IMR-90 (cell line): ENCODE data around the gene STING1. TPM values are rescaled to one million over a fixed set of nuclear protein-coding genes. Genes with fewer than 3 reads are reported as not detected.

ENCODE experiments used
- ATAC-seq: fragments of 200-7000 bp; cut with Tn5 transposase; 2 replicates; pipeline ENCODE4 v1.9.1; 2020; ENCODE audit warnings: low read depth, mild to moderate bottlenecking, moderate library complexity
- BruUV-seq: library from RNA; stranded (reverse); fragments of 400-500 nt; replicated peaks from 2 replicates; lab custom pipeline; 2021; lab: Mats Ljungman, UMichigan
- CTCF ChIA-PET: fragments of 300-600 bp; formaldehyde crosslinking; extraction: SDS; loops from one replicate; lab custom pipeline; 2021; ENCODE audit warnings: antibody characterized with exemption; lab: Yijun Ruan, JAX
- POLR2A ChIA-PET: fragments of 300-600 bp; sonication (Branson Sonifier 250); formaldehyde crosslinking; loops from one replicate; lab custom pipeline; 2022; ENCODE audit warnings: antibody characterized with exemption; ENCODE audit not compliant: unreplicated experiment; lab: Charles Lee
- DNase-seq: peaks from one replicate; pipeline ENCODE4 v3.0.0; 2013
- H2AFZ ChIP-seq: replicated peaks from 2 replicates; pipeline ENCODE3; 2013; ENCODE audit warnings: low read length, mild to moderate bottlenecking; ENCODE audit not compliant: poor library complexity
- H2AK5ac ChIP-seq: 2 replicates; pipeline ENCODE4 v1.6.1; 2013; ENCODE audit warnings: low read depth, low read length, inconsistent platforms
- H2AK9ac ChIP-seq: replicated peaks from 2 replicates; pipeline ENCODE3; 2013; ENCODE audit warnings: mild to moderate bottlenecking, low read depth, low read length, moderate library complexity; ENCODE audit not compliant: poor library complexity
- H2BK120ac ChIP-seq: 2 replicates; pipeline ENCODE4 v1.6.1; 2013; ENCODE audit warnings: low read depth, low read length, inconsistent platforms
- H2BK15ac ChIP-seq: 3 replicates; pipeline ENCODE4 v1.6.1; 2013; ENCODE audit warnings: low read depth, low read length, inconsistent platforms
- H2BK20ac ChIP-seq: 2 replicates; pipeline ENCODE4 v1.6.1; 2013; ENCODE audit warnings: low read depth, mild to moderate bottlenecking, inconsistent platforms, low read length, moderate library complexity
- H2BK5ac ChIP-seq: 2 replicates; pipeline ENCODE4 v1.6.1; 2013; ENCODE audit warnings: mild to moderate bottlenecking, low read depth, low read length, inconsistent platforms; ENCODE audit not compliant: poor library complexity, severe bottlenecking
- H3K14ac ChIP-seq: replicated peaks from 2 replicates; pipeline ENCODE4 v1.6.1; 2013; ENCODE audit warnings: low read depth, low read length, inconsistent platforms
- H3K18ac ChIP-seq: 2 replicates; pipeline ENCODE4 v1.6.1; 2013; ENCODE audit warnings: low read depth, low read length, control low read depth
- H3K23ac ChIP-seq: 2 replicates; pipeline ENCODE4 v1.6.1; 2013; ENCODE audit warnings: low read depth, low read length, inconsistent platforms
- H3K27ac ChIP-seq: 2 replicates; pipeline ENCODE4 v1.5.1; 2013; ENCODE audit warnings: mild to moderate bottlenecking, control low read depth, low read length; ENCODE audit not compliant: insufficient read depth
- H3K27me3 ChIP-seq: 2 replicates; pipeline ENCODE4 v1.6.1; 2013; ENCODE audit warnings: low read length; ENCODE audit not compliant: control insufficient read depth, insufficient read depth
- H3K36me3 ChIP-seq: 2 replicates; pipeline ENCODE4 v1.6.1; 2013; ENCODE audit warnings: low read length, mixed read lengths; ENCODE audit not compliant: control insufficient read depth, insufficient read depth
- H3K4ac ChIP-seq: 2 replicates; pipeline ENCODE4 v1.6.1; 2013; ENCODE audit warnings: low read depth, low read length, inconsistent platforms
- H3K4me1 ChIP-seq: 2 replicates; pipeline ENCODE4 v1.6.1; 2013; ENCODE audit warnings: low read length, mixed read lengths; ENCODE audit not compliant: control insufficient read depth, insufficient read depth
- H3K4me2 ChIP-seq: 2 replicates; pipeline ENCODE4 v1.6.1; 2013; ENCODE audit warnings: low read depth, mild to moderate bottlenecking, control low read depth, low read length, moderate library complexity
- H3K4me3 ChIP-seq: 2 replicates; pipeline ENCODE4 v1.5.1; 2013; ENCODE audit warnings: low read depth, mild to moderate bottlenecking, control low read depth, low read length, moderate library complexity; ENCODE audit not compliant: insufficient read depth
- H3K56ac ChIP-seq: 2 replicates; pipeline ENCODE4 v1.6.1; 2013; ENCODE audit warnings: low read length, inconsistent platforms; ENCODE audit not compliant: insufficient read depth; ENCODE audit errors: extremely low read depth
- H3K79me1 ChIP-seq, 2 experiments: 2 replicates each; pipeline ENCODE4 v1.6.1; 2013; ENCODE audit warnings: low read length in 2 of 2, inconsistent platforms in 1 of 2, low read depth in 1 of 2
- H3K9ac ChIP-seq: 2 replicates; pipeline ENCODE4 v1.6.1; 2013; ENCODE audit warnings: low read depth, low read length, control low read depth
- H3K9me1 ChIP-seq: 2 replicates; pipeline ENCODE4 v1.6.1; 2013; ENCODE audit warnings: low read length, inconsistent platforms; ENCODE audit not compliant: insufficient read depth
- H3K9me3 ChIP-seq: 2 replicates; pipeline ENCODE4 v1.6.1; 2013; ENCODE audit warnings: low read length; ENCODE audit not compliant: control insufficient read depth, insufficient read depth
- H4K20me1 ChIP-seq: 2 replicates; pipeline ENCODE4 v1.6.1; 2013; ENCODE audit warnings: low read length, inconsistent platforms; ENCODE audit not compliant: insufficient read depth
- H4K5ac ChIP-seq: 2 replicates; pipeline ENCODE4 v1.6.1; 2013; ENCODE audit warnings: mild to moderate bottlenecking, low read depth, low read length, control low read depth
- H4K8ac ChIP-seq, 2 experiments: 2 replicates each; pipeline ENCODE4 v1.6.1; 2013; ENCODE audit warnings: low read depth in 2 of 2, low read length in 2 of 2, control low read depth in 1 of 2, inconsistent platforms in 1 of 2
- H4K91ac ChIP-seq: 2 replicates; pipeline ENCODE4 v1.6.1; 2013; ENCODE audit warnings: low read depth, low read length, inconsistent platforms; ENCODE audit not compliant: insufficient read depth
- BHLHE40 ChIP-seq: fragments of 150-350 bp; IDR thresholded peaks from 2 replicates; pipeline ENCODE4 v1.6.1; 2016; ENCODE audit warnings: mild to moderate bottlenecking, low read depth, low read length
- CEBPB ChIP-seq: IDR thresholded peaks from 2 replicates; pipeline ENCODE4 v1.6.1; 2012; ENCODE audit warnings: low read depth, low read length, improper control_type of control experiment
- CHD1 ChIP-seq: IDR thresholded peaks from 2 replicates; pipeline ENCODE4 v1.6.1; 2012; ENCODE audit warnings: low read depth, low read length, improper control_type of control experiment
- FOS ChIP-seq: fragments of 150-350 bp; IDR thresholded peaks from 2 replicates; pipeline ENCODE4 v1.6.1; 2016; ENCODE audit warnings: low read depth, low read length
- MAFK ChIP-seq: IDR thresholded peaks from 2 replicates; pipeline ENCODE4 v1.6.1; 2012; ENCODE audit warnings: low read depth, low read length, improper control_type of control experiment
- MAZ ChIP-seq: IDR thresholded peaks from 2 replicates; pipeline ENCODE4 v1.6.1; 2012; ENCODE audit warnings: low read depth, mild to moderate bottlenecking, low read length, improper control_type of control experiment, moderate library complexity, borderline replicate concordance
- MXI1 ChIP-seq: IDR thresholded peaks from 2 replicates; pipeline ENCODE4 v1.6.1; 2012; ENCODE audit warnings: low read depth, mild to moderate bottlenecking, low read length, moderate library complexity, borderline replicate concordance
- NFE2L2 ChIP-seq: fragments of 150-350 bp; IDR thresholded peaks from 2 replicates; pipeline ENCODE4 v1.6.1; 2016; ENCODE audit warnings: low read depth, mild to moderate bottlenecking, low read length
- POLR2A ChIP-seq: IDR thresholded peaks from 2 replicates; pipeline ENCODE4 v1.6.1; 2012; ENCODE audit warnings: mild to moderate bottlenecking, low read depth, low read length
- RAD21 ChIP-seq: IDR thresholded peaks from 2 replicates; pipeline ENCODE4 v1.6.1; 2012; ENCODE audit warnings: low read length, improper control_type of control experiment
- RCOR1 ChIP-seq: IDR thresholded peaks from 2 replicates; pipeline ENCODE4 v1.6.1; 2012; ENCODE audit warnings: mild to moderate bottlenecking, low read length, improper control_type of control experiment; ENCODE audit not compliant: insufficient replicate concordance
- RFX5 ChIP-seq: IDR thresholded peaks from 2 replicates; pipeline ENCODE4 v1.8.0; 2012; ENCODE audit warnings: low read depth, mild to moderate bottlenecking, low read length, moderate library complexity
- SMC3 ChIP-seq: fragments of 150-350 bp; IDR thresholded peaks from 2 replicates; pipeline ENCODE4 v1.6.1; 2016; ENCODE audit warnings: low read depth, mild to moderate bottlenecking, antibody characterized with exemption, low read length, moderate library complexity
- WGBS, 2 experiments: methylation state at CpG; one replicate each; pipeline versions ENCODE4 v1.1.5 to v1.1.7; 2013; ENCODE audit warnings: missing lambda C conversion rate in 2 of 2; ENCODE audit not compliant: insufficient read length in 1 of 2; ENCODE audit errors: extremely low coverage in 2 of 2; 5-methylcytosine and 5-hydroxymethylcytosine counted together
- dilution Hi-C: fragments of 300-500 bp; cut with HindIII; formaldehyde crosslinking; loops from one replicate; pipeline ENCODE4 v1.14.3; 2018; ENCODE audit warnings: low sequenced_read_pairs; ENCODE audit not compliant: unreplicated experiment
- in situ Hi-C: fragments of 300-500 bp; cut with MboI; formaldehyde crosslinking; loops from 3 replicates; pipeline ENCODE4 v1.14.3; 2019; ENCODE audit warnings: low sequenced_read_pairs, inconsistent platforms, mixed read lengths
- intact Hi-C: fragments of 100-400 bp; cut with micrococcal nuclease; formaldehyde crosslinking; loops from 2 replicates; pipeline ENCODE4 v1.10.0; 2022
- polyA plus RNA-seq, 3 experiments: library from polyadenylated mRNA; depleted of rRNA; stranded (reverse); fragments of >200 nt; gene quantifications; 2 replicates each; pipeline ENCODE4 v1.2.3, GENCODE V29; 2012; ENCODE audit warnings: low replicate concordance in 1 of 3
- total RNA-seq: library from RNA; depleted of rRNA; stranded (reverse); fragments of >200 nt; gene quantifications from 2 replicates; pipeline ENCODE4 v1.2.3, GENCODE V29; 2012
- TF ChIP-seq, protein P1 (sequence below): conservative IDR thresholded peaks from 2 replicates; pipeline ENCODE4 v1.5.1; 2012; ENCODE audit warnings: mild to moderate bottlenecking, low read depth, low read length, improper control_type of control experiment
- TF ChIP-seq, protein P2 (sequence below): fragments of 150-350 bp; IDR thresholded peaks from 2 replicates; pipeline ENCODE4 v1.6.1; 2016; ENCODE audit warnings: low read depth, mild to moderate bottlenecking, low read length, moderate library complexity, borderline replicate concordance
- TF ChIP-seq, protein P3 (sequence below): fragments of 150-350 bp; IDR thresholded peaks from 2 replicates; pipeline ENCODE4 v1.6.1; 2017; ENCODE audit warnings: mild to moderate bottlenecking, antibody characterized with exemption, low read length, low read depth

The STING1 gene
- total and polyA plus RNA-seq, 2 of the 4 experiments (the other 2 are of a cell fraction): 18.6 to 63.5 TPM

DNA sequence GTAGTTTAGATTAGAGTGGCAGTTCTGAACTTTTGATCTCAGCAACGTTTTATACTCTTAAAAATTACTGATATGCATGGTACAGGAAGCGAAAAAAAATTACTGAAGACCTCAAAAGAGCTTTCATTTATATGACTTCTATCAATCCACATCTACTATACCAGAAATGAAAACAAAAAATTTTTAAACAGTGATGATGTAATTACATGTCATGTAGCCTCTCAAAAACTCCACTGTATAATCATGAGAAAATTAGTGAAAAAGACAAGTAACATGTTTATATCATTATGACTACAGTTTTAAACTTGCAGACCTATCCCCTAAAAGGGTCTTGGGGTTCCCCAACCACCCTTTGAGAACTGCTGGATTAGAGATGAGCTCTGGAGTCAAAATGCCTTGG is 52.5 kb downstream of the STING1 start:
- Histone ChIP-seq H3K23ac (no peak overlapping the region), H3K9me3 (no peaks in the 10 kb centered on the region), H2BK5ac (no peak overlapping the region), H3K18ac (no peak overlapping the region), H2BK20ac (no peak overlapping the region), H2AK9ac (no peak overlapping the region), H3K4ac (no peak overlapping the region), H3K4me1 (peaks cover 2% of the 10 kb centered on the region; the same call in 1 of the 2 replicates), H3K56ac (no peak overlapping the region), H2AK5ac (no peak overlapping the region), H2BK15ac (no peak overlapping the region), H3K4me2 (no peak overlapping the region), H4K91ac (no peak overlapping the region), H4K8ac (no peak overlapping the region), H3K14ac (no peak overlapping the region), H3K9ac (no peak overlapping the region), H3K9me1 (0 out of 2 replicates have a peak, but pooled peaks cover 7% of the 10 kb centered on the region), H3K4me3 (no peak overlapping the region), H3K36me3 (peaks cover 17% of the 10 kb centered on the region), H2BK120ac (no peak overlapping the region), H2AFZ (no peak overlapping the region), H3K27ac (no peak overlapping the region), H4K5ac (no peak overlapping the region), H4K20me1 (no peaks in the 10 kb centered on the region), H3K27me3 (no peaks in the 10 kb centered on the region), H3K79me1 (no peaks in the 10 kb centered on the region; a peak in 1 of 4 replicates)
- no TSS peak for BruUV-seq
- intact Hi-C loops: no loop called here
- ChIA-PET CTCF (interaction anchor here (1.0 to 1.8 kb wide), 3 partner anchors 9 to 88 kb away, joined by 4 read pairs; partner anchors contain the start of gene DNAJC18), POLR2A (no interaction called here)
- no CpG with 5 or more reads among the region's 2 CpGs for WGBS, 2 experiments
- dilution Hi-C loops: no loop called here
- ATAC-seq (no peak), DNase-seq (no peak)
- TF ChIP-seq RAD21 (no peak), RCOR1 (no peak), RFX5 (no peak), MAFK (no peak), BHLHE40 (no peak), SMC3 (no peak), POLR2A (no peak), CEBPB (no peak), MAZ (no peak), MXI1 (no peak), FOS (no peak), NFE2L2 (no peak), CHD1 (no peak)
- TF ChIP-seq, protein P1, sequence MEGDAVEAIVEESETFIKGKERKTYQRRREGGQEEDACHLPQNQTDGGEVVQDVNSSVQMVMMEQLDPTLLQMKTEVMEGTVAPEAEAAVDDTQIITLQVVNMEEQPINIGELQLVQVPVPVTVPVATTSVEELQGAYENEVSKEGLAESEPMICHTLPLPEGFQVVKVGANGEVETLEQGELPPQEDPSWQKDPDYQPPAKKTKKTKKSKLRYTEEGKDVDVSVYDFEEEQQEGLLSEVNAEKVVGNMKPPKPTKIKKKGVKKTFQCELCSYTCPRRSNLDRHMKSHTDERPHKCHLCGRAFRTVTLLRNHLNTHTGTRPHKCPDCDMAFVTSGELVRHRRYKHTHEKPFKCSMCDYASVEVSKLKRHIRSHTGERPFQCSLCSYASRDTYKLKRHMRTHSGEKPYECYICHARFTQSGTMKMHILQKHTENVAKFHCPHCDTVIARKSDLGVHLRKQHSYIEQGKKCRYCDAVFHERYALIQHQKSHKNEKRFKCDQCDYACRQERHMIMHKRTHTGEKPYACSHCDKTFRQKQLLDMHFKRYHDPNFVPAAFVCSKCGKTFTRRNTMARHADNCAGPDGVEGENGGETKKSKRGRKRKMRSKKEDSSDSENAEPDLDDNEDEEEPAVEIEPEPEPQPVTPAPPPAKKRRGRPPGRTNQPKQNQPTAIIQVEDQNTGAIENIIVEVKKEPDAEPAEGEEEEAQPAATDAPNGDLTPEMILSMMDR: no peak
- TF ChIP-seq, protein P2, sequence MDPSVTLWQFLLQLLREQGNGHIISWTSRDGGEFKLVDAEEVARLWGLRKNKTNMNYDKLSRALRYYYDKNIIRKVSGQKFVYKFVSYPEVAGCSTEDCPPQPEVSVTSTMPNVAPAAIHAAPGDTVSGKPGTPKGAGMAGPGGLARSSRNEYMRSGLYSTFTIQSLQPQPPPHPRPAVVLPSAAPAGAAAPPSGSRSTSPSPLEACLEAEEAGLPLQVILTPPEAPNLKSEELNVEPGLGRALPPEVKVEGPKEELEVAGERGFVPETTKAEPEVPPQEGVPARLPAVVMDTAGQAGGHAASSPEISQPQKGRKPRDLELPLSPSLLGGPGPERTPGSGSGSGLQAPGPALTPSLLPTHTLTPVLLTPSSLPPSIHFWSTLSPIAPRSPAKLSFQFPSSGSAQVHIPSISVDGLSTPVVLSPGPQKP: no peak
- TF ChIP-seq, protein P3, sequence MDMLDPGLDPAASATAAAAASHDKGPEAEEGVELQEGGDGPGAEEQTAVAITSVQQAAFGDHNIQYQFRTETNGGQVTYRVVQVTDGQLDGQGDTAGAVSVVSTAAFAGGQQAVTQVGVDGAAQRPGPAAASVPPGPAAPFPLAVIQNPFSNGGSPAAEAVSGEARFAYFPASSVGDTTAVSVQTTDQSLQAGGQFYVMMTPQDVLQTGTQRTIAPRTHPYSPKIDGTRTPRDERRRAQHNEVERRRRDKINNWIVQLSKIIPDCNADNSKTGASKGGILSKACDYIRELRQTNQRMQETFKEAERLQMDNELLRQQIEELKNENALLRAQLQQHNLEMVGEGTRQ: no peak
- in situ Hi-C loops: no loop called here
